Measurements from ENCODE around the gene PTPRO.

GRCh38 chr12:15329891-15330290 is 7.6 kb downstream of the PTPRO start:
- no peak for TF ChIP-seq CTCF (IDR thresholded peaks at IDR 0.05)
- TF ChIP-seq POLR2A (IDR thresholded peaks at IDR 0.05), result no peak

Measured in Peyer's patch (tissue), 4 donors.